HG02588 (cell line): ENCODE measurements around the gene ZMAT2.
A peak's percentile ranks its signal among the peaks of the same experiment; 100 is the strongest.
"Not testable (repeated sequence)": the region's sequence is repeated elsewhere in the genome, so short reads cannot be mapped to it uniquely, and the experiment has no call there.

Source experiments
- ATAC-seq: cut with Tn5 transposase; IDR thresholded peaks from one replicate; pipeline ENCODE4 v1.9.1; 2021; ENCODE audit warnings: mild to moderate bottlenecking, moderate library complexity; ENCODE audit not compliant: unreplicated experiment

Gene ZMAT2

DNA sequence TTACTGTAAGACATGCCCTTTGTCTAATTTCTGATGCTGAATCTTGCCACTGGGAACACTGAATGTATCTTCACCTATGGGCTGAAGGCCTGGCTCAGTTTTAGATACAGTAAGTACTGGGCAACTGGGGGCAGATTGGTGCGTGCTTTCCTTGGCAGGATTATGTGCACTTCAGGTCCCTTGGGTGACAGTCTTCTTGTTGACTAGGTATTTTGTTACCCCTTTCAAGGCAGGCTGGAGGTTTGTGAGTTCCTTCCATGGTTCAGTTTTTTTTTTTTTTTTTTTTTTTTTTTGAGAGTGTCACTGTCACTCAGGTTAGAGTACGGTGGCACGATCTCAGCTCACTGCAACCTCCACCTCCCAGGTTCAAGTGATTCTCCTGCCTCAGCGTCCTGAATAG lies 7.6 kb downstream of the ZMAT2 start:
- no peak for ATAC-seq

- ATAC-seq = not testable (repeated sequence)
Measured at GRCh38 chr5:140708787-140709186, 8.5 kb downstream of the ZMAT2 start.

- ATAC-seq = peak; percentile 89
Measured at GRCh38 chr5:140710899-140711552, 10.8 kb downstream of the ZMAT2 start.

GRCh38 chr5:140711794-140712193 lies 11.5 kb downstream of the ZMAT2 start:
- ATAC-seq = no peak

- no peak for ATAC-seq
Measured at GRCh38 chr5:140713562-140714094, 13.4 kb downstream of the ZMAT2 start.

GRCh38 chr5:140716238-140716637 lies 16.0 kb downstream of the ZMAT2 start:
- ATAC-seq = not testable (repeated sequence)

GRCh38 chr5:140718266-140718592 lies 18.0 kb downstream of the ZMAT2 start:
- no peak for ATAC-seq

GRCh38 chr5:140720738-140721137 lies 20.5 kb downstream of the ZMAT2 start:
- not testable (repeated sequence) for ATAC-seq

GRCh38 chr5:140721395-140721794 lies 21.1 kb downstream of the ZMAT2 start:
- ATAC-seq = not testable (repeated sequence)

DNA sequence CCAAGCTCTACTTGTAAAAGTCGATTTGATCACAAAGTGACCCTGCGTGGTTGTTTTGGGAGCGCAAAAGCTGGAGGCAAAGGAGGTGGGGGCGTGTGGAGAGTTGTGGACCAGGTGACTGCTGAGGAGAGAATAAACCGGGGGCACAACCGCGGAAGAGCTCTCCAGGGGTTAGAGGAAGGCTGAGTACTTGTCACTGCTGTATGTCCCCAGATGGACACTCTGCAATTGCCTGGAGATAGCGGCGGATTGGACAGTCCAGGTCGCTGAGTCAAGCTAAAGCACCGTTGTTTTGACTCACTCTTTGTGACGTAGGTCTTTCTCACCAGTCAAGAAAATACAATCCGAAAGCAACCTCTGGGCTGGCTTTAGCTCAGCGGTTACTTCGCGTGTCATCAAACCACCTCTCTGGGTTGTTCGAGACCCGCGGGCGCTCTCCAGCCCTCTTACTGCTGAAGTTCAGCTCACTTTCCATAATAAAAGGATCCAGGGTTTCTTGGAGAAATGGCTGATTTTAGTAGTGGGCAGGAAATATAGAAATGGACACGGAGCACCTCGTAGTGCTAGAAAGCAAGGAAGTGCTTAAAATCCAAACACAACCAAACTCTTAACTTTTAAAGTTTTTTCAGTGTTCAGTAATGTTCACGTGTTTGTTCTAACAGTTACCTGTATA lies 25.7 kb downstream of the ZMAT2 start:
- ATAC-seq = peak; percentile 89

GRCh38 chr5:140733098-140733497 lies 32.9 kb downstream of the ZMAT2 start:
- no peak for ATAC-seq

DNA sequence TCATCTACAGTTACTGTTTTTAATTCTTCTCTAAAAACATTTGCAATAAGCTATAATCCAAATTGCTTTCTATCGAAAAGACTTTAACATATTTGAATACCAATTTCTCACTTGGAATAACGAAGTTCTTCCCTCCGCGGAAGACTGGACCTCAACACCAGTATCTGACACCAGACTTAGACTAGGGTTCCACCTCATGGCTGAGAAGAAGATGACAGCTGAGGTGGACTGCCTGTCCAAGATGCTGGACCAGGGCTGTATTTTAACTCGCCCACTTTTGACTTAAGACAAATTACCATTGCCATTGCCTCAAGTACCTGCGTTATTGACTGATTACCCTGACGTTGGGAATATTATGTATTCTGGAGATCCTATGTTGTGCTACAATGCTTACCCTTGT lies 34.1 kb downstream of the ZMAT2 start:
- ATAC-seq = no peak

GRCh38 chr5:140737486-140737885 lies 37.2 kb downstream of the ZMAT2 start:
- ATAC-seq = no peak

GRCh38 chr5:140741967-140742366 lies 41.7 kb downstream of the ZMAT2 start:
- ATAC-seq = no peak

DNA sequence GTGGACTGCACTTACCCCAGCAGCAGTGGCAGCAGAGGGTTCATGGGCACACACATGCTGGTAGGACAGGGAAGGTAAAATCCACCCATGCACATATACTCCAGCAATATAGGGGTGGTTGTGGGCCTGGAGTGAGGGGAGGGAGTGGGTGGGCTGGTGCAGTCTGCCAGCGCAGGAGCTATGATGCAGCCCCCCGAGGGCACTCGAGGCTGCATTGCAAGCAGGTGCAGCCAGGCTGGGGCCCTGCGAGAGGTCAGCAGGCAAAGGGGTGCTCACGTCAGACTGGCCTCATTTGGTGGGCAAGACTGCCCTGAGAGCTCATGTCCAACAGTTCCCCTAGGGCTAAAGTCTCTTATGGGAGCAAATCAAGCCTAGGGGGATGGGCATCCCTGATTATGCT lies 53.3 kb downstream of the ZMAT2 start:
- no peak for ATAC-seq
